H1 (cell line): Measurements from ENCODE around the gene RPL38.

Source experiments
- BRCA1 ChIP-seq: IDR thresholded peaks from 2 replicates; pipeline ENCODE4 v1.6.1; 2012; ENCODE audit warnings: low read depth, low read length, improper control_type of control experiment
- CREB1 ChIP-seq: IDR thresholded peaks from 2 replicates; pipeline ENCODE4 v1.6.1; 2012; ENCODE audit warnings: inconsistent platforms
- EP300 ChIP-seq, 2 experiments: IDR thresholded peaks; 1 replicate in 1 of 2; 2 replicates in 1 of 2; pipeline ENCODE4 v1.6.1; 2011 to 2012; ENCODE audit warnings: low read depth in 2 of 2, low read length in 2 of 2, mild to moderate bottlenecking in 2 of 2, borderline replicate concordance in 1 of 2, inconsistent platforms in 1 of 2, moderate library complexity in 1 of 2
- POLR2AphosphoS5 ChIP-seq: IDR thresholded peaks from 2 replicates; pipeline ENCODE4 v1.6.1; 2011; ENCODE audit warnings: low read depth, low read length
- SP1 ChIP-seq: IDR thresholded peaks from 2 replicates; pipeline ENCODE4 v1.6.1; 2011; ENCODE audit warnings: low read depth, low read length
- TF ChIP-seq, protein P1 (sequence below): IDR thresholded peaks from 2 replicates; pipeline ENCODE4 v1.6.1; 2012; ENCODE audit warnings: inconsistent platforms
- TF ChIP-seq, protein P2 (sequence below): IDR thresholded peaks from 2 replicates; pipeline ENCODE4 v1.6.1; 2011; ENCODE audit warnings: low read depth, mild to moderate bottlenecking, low read length; ENCODE audit not compliant: insufficient read depth

GRCh38 chr17:74200112-74200511 is 3.4 kb upstream of the RPL38 start:
- TF ChIP-seq, protein P1, sequence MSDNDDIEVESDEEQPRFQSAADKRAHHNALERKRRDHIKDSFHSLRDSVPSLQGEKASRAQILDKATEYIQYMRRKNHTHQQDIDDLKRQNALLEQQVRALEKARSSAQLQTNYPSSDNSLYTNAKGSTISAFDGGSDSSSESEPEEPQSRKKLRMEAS: no peak
- no peak for TF ChIP-seq POLR2AphosphoS5
- TF ChIP-seq EP300 (IDR thresholded peaks at IDR 0.05; ENCODE audit: borderline replicate concordance in 1 of 2, low read depth in 2 of 2, low read length in 2 of 2): no peak
- TF ChIP-seq BRCA1: no peak
- TF ChIP-seq, protein P2, sequence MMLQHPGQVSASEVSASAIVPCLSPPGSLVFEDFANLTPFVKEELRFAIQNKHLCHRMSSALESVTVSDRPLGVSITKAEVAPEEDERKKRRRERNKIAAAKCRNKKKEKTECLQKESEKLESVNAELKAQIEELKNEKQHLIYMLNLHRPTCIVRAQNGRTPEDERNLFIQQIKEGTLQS: no peak
- TF ChIP-seq SP1: no peak
- TF ChIP-seq CREB1: no peak
